A549 (cell line): Measurements from ENCODE around the gene TNC.

Source experiments
- CBX8 ChIP-seq: fragments of 200-600 bp; sonication (generic); IDR thresholded peaks from 2 replicates; pipeline ENCODE4 v1.6.1; 2016
- CHD4 ChIP-seq: fragments of 200-600 bp; sonication (generic); IDR thresholded peaks from 2 replicates; pipeline ENCODE4 v1.6.1; 2016; ENCODE audit warnings: antibody characterized with exemption, mild to moderate bottlenecking, borderline replicate concordance
- HDAC2 ChIP-seq: fragments of 200-600 bp; sonication (generic); IDR thresholded peaks from 2 replicates; pipeline ENCODE4 v1.6.1; 2016
- TF ChIP-seq, protein P1 (sequence below): fragments of >200 bp; sonication (Bioruptor Twin); formaldehyde crosslinking; IDR thresholded peaks from 3 replicates; pipeline ENCODE4 v1.5.1; 2016
- TF ChIP-seq, protein P2 (sequence below): IDR thresholded peaks from 2 replicates; pipeline ENCODE4 v1.6.1; 2012

DNA sequence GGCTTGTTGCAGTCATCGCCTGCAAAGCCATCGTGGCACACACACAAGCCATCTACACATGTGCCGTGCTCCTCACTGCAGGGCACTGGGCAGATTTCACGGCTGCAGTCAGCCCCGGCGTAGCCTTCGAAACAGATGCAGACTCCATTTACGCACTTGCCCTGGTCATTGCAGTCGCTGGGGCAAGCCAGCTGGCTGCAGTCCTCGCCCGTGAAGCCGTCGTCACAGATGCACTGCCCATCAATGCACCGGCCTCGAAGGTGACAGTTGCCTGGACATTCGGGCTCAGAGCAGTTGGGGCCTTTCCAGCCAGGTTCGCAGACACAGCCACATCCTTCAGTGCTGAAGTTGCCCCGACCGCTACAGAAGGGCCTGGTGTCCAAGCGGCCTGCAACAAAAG lies 31.1 kb downstream of the TNC start:
- TF ChIP-seq, protein P1, sequence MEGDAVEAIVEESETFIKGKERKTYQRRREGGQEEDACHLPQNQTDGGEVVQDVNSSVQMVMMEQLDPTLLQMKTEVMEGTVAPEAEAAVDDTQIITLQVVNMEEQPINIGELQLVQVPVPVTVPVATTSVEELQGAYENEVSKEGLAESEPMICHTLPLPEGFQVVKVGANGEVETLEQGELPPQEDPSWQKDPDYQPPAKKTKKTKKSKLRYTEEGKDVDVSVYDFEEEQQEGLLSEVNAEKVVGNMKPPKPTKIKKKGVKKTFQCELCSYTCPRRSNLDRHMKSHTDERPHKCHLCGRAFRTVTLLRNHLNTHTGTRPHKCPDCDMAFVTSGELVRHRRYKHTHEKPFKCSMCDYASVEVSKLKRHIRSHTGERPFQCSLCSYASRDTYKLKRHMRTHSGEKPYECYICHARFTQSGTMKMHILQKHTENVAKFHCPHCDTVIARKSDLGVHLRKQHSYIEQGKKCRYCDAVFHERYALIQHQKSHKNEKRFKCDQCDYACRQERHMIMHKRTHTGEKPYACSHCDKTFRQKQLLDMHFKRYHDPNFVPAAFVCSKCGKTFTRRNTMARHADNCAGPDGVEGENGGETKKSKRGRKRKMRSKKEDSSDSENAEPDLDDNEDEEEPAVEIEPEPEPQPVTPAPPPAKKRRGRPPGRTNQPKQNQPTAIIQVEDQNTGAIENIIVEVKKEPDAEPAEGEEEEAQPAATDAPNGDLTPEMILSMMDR, result no peak
- TF ChIP-seq, protein P2, sequence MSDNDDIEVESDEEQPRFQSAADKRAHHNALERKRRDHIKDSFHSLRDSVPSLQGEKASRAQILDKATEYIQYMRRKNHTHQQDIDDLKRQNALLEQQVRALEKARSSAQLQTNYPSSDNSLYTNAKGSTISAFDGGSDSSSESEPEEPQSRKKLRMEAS, result no peak
- TF ChIP-seq HDAC2, result no peak
- no peak for TF ChIP-seq CHD4
- TF ChIP-seq CBX8, result no peak
